ENCODE data around the gene ESYT2. TPM values are rescaled to one million over a fixed set of nuclear protein-coding genes. Genes with fewer than 3 reads are reported as not detected.
"Not testable (repeated sequence)": the region's sequence is repeated elsewhere in the genome, so short reads cannot be mapped to it uniquely, and the experiment has no call there.

The ESYT2 gene
- total RNA-seq, 1 experiment from 2014 or later, result 164 TPM

- DNase-seq (ENCODE audit: low read depth), result no peak
Observed at GRCh38 chr7:158858592-158859503, 29.5 kb upstream of the ESYT2 start.

DNA sequence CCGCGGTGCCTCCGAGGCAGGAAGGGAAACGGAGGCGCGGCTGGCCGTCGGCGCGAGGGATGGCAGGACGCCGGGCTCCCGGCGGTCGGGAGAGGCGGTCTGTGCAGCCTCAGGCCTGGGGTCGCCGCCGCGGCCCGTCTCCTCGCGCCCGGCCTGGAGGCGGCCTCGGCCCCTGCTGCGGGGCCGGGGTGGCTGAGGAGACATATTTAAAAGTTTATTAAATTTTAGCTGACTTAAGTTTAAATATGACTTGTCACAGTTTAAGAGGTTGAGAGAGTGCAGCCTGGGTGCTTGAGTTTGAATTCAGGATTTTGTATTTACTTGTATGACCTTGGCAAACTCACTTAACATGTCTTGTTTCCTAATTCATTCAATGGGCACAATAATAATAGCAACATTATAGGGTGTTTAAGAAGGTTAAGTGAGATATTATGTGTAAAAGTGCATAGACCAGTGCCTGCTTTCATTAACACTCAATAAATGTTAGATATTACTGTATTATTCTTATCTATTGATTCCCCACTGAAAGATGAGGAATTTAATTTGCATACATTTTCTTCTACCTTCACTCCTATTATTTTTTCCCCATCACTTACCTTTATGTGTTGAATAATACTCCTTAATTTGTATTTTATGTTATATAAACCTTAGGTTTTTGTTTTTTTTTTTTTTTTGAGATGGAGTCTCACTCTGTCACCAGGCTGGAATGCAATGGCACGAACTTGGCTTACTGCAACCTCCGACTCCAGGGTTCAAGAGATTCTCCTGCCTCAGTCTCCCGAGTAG lies 27.8 kb upstream of the ESYT2 start:
- no peak for DNase-seq (ENCODE audit: low read depth)

- DNase-seq (ENCODE audit: low read depth), result no peak
Observed at GRCh38 chr7:158854681-158855081, 25.4 kb upstream of the ESYT2 start.

- no peak for DNase-seq (ENCODE audit: low read depth)
Observed at GRCh38 chr7:158850545-158851102, 21.3 kb upstream of the ESYT2 start.

DNA sequence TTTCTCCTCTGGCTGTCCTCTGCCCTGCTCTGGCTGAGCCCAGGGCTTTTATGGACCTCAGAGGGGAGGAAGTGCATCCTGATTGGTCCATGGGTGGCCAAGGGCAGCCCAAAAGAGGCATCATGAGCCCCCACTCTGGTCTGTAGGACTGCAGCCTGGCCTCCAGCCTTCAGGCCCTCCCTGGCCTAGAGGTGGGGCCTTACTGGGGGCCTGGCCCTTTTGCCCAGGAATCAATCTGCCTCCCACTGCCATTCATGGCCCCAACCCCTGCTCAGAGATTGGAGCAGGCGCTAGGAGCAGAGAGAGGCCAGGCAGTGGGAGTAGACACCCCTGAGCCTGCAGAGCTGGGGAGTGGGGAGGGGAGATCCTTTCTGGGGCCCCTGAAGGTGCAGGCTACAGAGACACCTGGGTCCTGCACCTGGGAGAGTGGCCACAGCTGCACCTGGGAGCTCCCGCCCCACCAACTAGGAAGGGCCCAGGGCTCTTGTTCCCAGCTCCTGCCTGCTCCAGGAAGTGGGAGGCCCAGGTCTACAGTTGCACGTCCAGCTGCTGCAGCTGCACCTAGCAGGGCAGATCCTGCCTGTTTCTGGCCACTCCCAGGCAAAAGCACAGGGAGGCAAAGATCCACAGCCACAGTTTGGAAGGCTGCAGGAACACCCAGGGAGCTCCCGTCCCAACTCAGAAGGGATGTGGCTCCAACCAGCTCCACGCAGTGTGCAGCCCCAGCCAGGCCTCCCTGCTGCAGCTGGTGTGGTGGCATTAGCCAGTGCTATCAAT lies 20.6 kb upstream of the ESYT2 start:
- DNase-seq (ENCODE audit: low read depth), result no peak

GRCh38 chr7:158849442-158849767 lies 20.1 kb upstream of the ESYT2 start:
- no peak for DNase-seq (ENCODE audit: low read depth)

- no peak for DNase-seq (ENCODE audit: low read depth)
Observed at GRCh38 chr7:158847451-158847866, 18.1 kb upstream of the ESYT2 start.

DNA sequence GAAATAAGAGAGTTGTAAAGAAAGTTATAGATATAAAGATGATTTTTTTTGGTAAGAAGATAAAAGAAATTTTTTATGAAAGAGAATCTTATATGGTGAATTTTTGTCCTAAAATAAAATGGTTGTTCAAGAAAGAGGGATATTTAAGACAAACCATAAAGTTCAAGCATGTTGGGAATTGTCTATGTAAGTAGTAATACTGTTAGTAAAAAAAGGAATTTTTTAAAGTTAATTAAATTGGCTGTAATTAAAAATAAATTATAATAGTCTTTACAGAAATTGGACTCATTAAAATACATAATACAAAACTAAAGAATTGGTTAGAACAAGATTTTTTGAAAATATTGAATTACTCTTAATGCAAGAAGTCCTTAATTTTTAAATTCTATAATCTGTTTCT lies 17.0 kb upstream of the ESYT2 start:
- no peak for DNase-seq (ENCODE audit: low read depth)

DNA sequence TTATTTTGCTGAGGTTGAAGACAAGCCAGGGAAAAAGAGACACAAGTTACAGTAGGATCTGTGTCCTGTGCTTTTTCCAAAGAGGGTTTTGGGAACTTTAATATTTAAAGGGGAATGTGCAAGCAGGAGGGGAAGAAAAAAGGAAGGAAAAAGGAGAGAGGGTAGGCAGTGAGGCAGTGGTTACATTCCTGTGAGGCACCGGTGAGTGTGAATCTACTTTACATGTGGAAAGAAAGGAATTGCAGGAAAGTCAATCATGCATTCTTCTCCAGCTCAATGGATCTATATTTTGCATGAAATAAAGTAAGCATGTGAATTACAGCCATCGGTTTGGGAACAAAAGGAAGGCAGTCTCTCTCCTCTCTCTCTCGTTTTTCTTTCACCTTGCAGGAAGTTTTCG lies 14.5 kb upstream of the ESYT2 start:
- DNase-seq (ENCODE audit: low read depth), result no peak

- no peak for DNase-seq (ENCODE audit: low read depth)
Observed at GRCh38 chr7:158842486-158842885, 13.2 kb upstream of the ESYT2 start.

- no peak for DNase-seq (ENCODE audit: low read depth)
Observed at GRCh38 chr7:158840604-158841003, 11.3 kb upstream of the ESYT2 start.

DNA sequence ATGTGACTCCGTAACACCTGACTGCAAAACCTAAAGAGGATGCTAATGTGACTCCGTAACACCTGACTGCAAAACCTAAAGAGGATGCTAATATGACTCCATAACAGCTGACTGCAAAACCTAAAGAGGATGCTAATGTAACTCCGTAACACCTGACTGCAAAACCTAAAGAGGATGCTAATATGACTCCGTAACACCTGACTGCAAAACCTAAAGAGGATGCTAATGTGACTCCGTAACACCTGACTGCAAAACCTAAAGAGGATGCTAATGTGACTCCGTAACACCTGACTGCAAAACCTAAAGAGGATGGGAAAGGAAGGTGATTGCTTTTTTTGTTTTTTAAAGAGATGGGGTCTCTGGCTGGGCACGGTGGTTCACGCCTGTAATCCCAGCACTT lies 9.9 kb upstream of the ESYT2 start:
- DNase-seq (ENCODE audit: low read depth), result not testable (repeated sequence)

DNA sequence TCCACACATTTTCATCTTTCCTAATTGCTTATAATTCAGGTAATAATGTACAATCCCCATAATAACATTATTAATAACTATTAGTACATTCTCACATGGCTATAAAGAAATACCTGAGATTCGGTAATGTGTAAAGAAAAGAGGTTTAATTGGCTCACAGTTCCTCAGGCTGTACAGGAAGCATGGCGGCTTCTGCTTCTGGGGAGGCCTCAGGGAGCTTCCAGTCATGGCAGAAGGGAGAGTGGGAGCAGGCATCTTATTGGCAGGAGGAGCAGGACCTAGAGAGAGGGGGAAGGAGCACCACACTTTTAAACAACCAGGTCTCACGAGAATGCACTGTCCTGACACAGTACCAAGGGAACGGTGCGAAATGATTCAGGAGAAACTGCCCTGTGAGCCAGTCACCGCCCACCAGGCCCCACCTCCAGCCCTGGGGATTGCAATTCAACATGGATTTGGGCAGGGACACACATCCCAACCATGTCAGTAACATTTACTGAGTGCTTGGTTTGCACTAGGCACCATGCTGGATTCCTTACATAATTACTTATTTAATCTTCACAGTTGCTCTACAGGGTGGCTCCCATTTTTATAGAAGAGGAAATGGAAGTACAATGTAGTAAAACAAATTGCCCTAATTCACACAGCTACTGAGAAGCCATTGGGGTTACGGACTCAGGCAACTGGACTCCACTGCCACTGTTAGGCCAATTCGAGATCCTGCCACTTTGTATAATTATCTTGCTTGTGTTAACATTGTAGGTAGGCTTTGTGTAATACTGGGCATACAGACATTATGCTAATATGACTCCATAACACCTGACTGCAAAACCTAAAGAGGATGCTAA lies 8.7 kb upstream of the ESYT2 start:
- no peak for DNase-seq (ENCODE audit: low read depth)

- DNase-seq (ENCODE audit: low read depth), result no peak
Observed at GRCh38 chr7:158836692-158837091, 7.4 kb upstream of the ESYT2 start.

- no peak for DNase-seq (ENCODE audit: low read depth)
Observed at GRCh38 chr7:158834878-158835784, 5.8 kb upstream of the ESYT2 start.

GRCh38 chr7:158832994-158833393 lies 3.7 kb upstream of the ESYT2 start:
- no peak for DNase-seq (ENCODE audit: low read depth)

DNA sequence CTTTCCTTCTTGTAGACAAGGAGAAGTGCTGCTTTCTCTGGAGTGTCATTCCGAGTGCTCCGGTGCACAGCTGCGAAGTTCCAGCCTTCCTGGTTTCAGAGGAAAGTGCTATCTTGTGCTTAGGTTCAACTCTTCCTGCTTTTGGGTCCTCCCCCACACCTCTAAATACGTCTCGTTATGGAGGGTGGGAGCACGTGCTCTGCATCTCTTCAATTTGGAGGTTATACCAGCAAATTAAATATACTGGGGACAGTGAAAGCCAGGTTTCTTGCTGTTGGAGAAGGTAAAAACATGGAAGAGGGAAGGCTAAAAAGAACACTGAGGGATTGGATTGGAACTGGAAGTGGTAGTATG lies 2.4 kb upstream of the ESYT2 start:
- DNase-seq (ENCODE audit: low read depth), result no peak

GRCh38 chr7:158830211-158830723 lies 958 bp upstream of the ESYT2 start:
- DNase-seq (ENCODE audit: low read depth), result no peak

GRCh38 chr7:158829021-158829341 lies 328 bp downstream of the ESYT2 start:
- peak; percentile 79 for DNase-seq (ENCODE audit: low read depth)
